Measurements from ENCODE around the gene GSK3B.

GSK3B gene

GRCh38 chr3:120049072-120049471 is 45.2 kb downstream of the GSK3B start:
- H3K36me3 ChIP-seq (ENCODE audit: control insufficient read depth, insufficient read depth, low read length), result no peaks in the 10 kb centered on the region
- H3K4me3 ChIP-seq (ENCODE audit: low read length), result no peak overlapping the region
- no peak overlapping the region for H3K9ac ChIP-seq (ENCODE audit: low read length)
- peaks cover 7% of the 10 kb centered on the region for H3K4me1 ChIP-seq (ENCODE audit: control insufficient read depth, insufficient read depth, low read length)
- no peaks in the 10 kb centered on the region for H3K27me3 ChIP-seq (ENCODE audit: control insufficient read depth, insufficient read depth, low read length)
- no peaks in the 10 kb centered on the region for H3K9me3 ChIP-seq (ENCODE audit: control insufficient read depth, low read length)

- Histone ChIP-seq H3K4me1 (ENCODE audit: control insufficient read depth, insufficient read depth, low read length) (peaks cover 7% of the 10 kb centered on the region), H3K9ac (ENCODE audit: low read length) (no peak overlapping the region), H3K36me3 (ENCODE audit: control insufficient read depth, insufficient read depth, low read length) (no peaks in the 10 kb centered on the region), H3K27me3 (ENCODE audit: control insufficient read depth, insufficient read depth, low read length) (no peaks in the 10 kb centered on the region), H3K9me3 (ENCODE audit: control insufficient read depth, low read length) (no peaks in the 10 kb centered on the region), H3K4me3 (ENCODE audit: low read length) (no peak overlapping the region)
Measured at GRCh38 chr3:120048355-120049041, 45.7 kb downstream of the GSK3B start.

DNA sequence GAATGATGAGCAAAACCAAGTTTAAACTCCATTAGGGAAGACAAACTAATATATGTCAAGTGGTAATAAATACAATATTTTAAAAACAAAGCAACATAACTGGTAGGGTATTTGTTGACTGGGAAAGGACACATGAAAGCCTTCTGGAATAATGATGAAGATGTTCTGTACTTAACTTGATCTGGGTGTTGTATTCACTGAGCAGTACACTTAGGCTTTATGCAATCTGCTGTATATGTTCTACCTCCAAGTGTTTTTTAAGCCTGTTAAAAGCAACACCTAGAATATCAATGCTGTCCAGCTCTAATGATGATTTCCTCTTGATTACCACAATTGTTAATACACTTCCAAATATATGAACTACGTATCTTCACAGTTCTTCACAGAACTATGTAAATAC is 46.6 kb downstream of the GSK3B start:
- no peaks in the 10 kb centered on the region for H3K9me3 ChIP-seq (ENCODE audit: control insufficient read depth, low read length)
- peaks cover 7% of the 10 kb centered on the region for H3K4me1 ChIP-seq (ENCODE audit: control insufficient read depth, insufficient read depth, low read length)
- H3K36me3 ChIP-seq (ENCODE audit: control insufficient read depth, insufficient read depth, low read length), result no peaks in the 10 kb centered on the region
- no peaks in the 10 kb centered on the region for H3K27me3 ChIP-seq (ENCODE audit: control insufficient read depth, insufficient read depth, low read length)
- H3K9ac ChIP-seq (ENCODE audit: low read length), result no peak overlapping the region
- H3K4me3 ChIP-seq (ENCODE audit: low read length), result no peak overlapping the region

DNA sequence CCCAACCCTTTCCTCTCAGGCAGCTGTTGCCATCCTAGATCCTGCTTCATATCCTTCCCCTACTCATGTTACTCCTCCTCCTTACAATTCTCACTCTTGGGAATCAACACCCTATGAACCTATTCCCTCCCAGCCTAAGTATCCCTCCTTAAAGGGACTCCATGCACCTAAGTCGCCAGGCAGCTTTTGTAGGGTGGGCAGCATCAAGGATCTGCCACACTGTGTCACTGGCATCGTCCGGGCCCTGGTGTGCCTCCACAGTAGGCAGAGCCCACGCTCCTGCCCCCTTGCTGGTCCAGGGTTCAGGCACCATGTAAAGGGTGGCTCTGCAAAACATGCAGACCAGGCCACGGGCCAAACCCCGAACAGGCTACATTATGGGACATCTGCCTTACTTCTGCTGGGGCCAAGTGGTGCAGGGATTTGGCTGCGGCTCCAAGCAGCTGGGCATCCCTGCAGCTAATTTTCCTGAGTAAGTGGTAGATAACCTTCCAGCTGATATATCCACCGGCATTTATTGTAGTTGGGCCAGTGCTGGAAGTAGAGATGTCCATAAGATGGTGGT is 53.4 kb downstream of the GSK3B start:
- peaks cover 9% of the 10 kb centered on the region for H3K9me3 ChIP-seq (ENCODE audit: control insufficient read depth, low read length)

GRCh38 chr3:120039642-120040610 is 54.3 kb downstream of the GSK3B start:
- Histone ChIP-seq H3K4me1 (ENCODE audit: control insufficient read depth, insufficient read depth, low read length) (no peaks in the 10 kb centered on the region), H3K9ac (ENCODE audit: low read length) (no peak overlapping the region), H3K9me3 (ENCODE audit: control insufficient read depth, low read length) (peaks cover 9% of the 10 kb centered on the region), H3K36me3 (ENCODE audit: control insufficient read depth, insufficient read depth, low read length) (no peaks in the 10 kb centered on the region), H3K27me3 (ENCODE audit: control insufficient read depth, insufficient read depth, low read length) (no peaks in the 10 kb centered on the region), H3K4me3 (ENCODE audit: low read length) (no peak overlapping the region)

More for the DNA sequence above, 53.4 kb downstream of the GSK3B start:
- Histone ChIP-seq H3K4me1 (ENCODE audit: control insufficient read depth, insufficient read depth, low read length) (no peaks in the 10 kb centered on the region), H3K27me3 (ENCODE audit: control insufficient read depth, insufficient read depth, low read length) (no peaks in the 10 kb centered on the region), H3K36me3 (ENCODE audit: control insufficient read depth, insufficient read depth, low read length) (no peaks in the 10 kb centered on the region), H3K4me3 (ENCODE audit: low read length) (no peak overlapping the region), H3K9ac (ENCODE audit: low read length) (no peak overlapping the region)

GRCh38 chr3:120033596-120033995 is 60.7 kb downstream of the GSK3B start:
- H3K4me1 ChIP-seq (ENCODE audit: control insufficient read depth, insufficient read depth, low read length), result no peaks in the 10 kb centered on the region
- H3K9ac ChIP-seq (ENCODE audit: low read length), result no peak overlapping the region
- H3K27me3 ChIP-seq (ENCODE audit: control insufficient read depth, insufficient read depth, low read length), result no peaks in the 10 kb centered on the region
- no peaks in the 10 kb centered on the region for H3K36me3 ChIP-seq (ENCODE audit: control insufficient read depth, insufficient read depth, low read length)
- no peak overlapping the region for H3K4me3 ChIP-seq (ENCODE audit: low read length)
- H3K9me3 ChIP-seq (ENCODE audit: control insufficient read depth, low read length), result no peaks in the 10 kb centered on the region

- Histone ChIP-seq H3K36me3 (ENCODE audit: control insufficient read depth, insufficient read depth, low read length) (no peaks in the 10 kb centered on the region), H3K9me3 (ENCODE audit: control insufficient read depth, low read length) (no peaks in the 10 kb centered on the region), H3K4me1 (ENCODE audit: control insufficient read depth, insufficient read depth, low read length) (peaks cover 4% of the 10 kb centered on the region), H3K27me3 (ENCODE audit: control insufficient read depth, insufficient read depth, low read length) (no peaks in the 10 kb centered on the region), H3K9ac (ENCODE audit: low read length) (no peak overlapping the region), H3K4me3 (ENCODE audit: low read length) (no peak overlapping the region)
Measured at GRCh38 chr3:120031561-120031960, 62.7 kb downstream of the GSK3B start.

DNA sequence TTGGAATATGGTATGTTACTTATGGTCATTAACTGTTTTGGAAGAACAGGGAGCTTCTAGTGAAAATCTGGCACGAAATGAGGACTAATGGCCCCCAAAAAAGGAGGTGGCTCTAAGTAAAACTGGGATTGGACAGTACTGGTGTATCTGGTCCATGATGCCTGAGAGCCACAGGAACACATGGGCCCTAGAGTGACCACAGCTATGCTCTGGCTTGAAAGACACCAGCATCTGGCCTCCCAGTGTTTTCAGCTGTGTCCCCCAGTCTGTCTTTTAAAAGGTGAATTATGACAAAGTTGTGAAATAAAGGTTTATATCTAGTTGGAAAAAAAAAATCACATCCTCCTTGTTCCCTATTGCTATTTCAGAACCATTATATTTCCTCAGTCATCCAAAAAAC is 64.5 kb downstream of the GSK3B start:
- Histone ChIP-seq H3K4me1 (ENCODE audit: control insufficient read depth, insufficient read depth, low read length) (peaks cover 4% of the 10 kb centered on the region), H3K27me3 (ENCODE audit: control insufficient read depth, insufficient read depth, low read length) (no peaks in the 10 kb centered on the region), H3K36me3 (ENCODE audit: control insufficient read depth, insufficient read depth, low read length) (no peaks in the 10 kb centered on the region), H3K9ac (ENCODE audit: low read length) (no peak overlapping the region), H3K9me3 (ENCODE audit: control insufficient read depth, low read length) (no peaks in the 10 kb centered on the region), H3K4me3 (ENCODE audit: low read length) (no peak overlapping the region)

DNA sequence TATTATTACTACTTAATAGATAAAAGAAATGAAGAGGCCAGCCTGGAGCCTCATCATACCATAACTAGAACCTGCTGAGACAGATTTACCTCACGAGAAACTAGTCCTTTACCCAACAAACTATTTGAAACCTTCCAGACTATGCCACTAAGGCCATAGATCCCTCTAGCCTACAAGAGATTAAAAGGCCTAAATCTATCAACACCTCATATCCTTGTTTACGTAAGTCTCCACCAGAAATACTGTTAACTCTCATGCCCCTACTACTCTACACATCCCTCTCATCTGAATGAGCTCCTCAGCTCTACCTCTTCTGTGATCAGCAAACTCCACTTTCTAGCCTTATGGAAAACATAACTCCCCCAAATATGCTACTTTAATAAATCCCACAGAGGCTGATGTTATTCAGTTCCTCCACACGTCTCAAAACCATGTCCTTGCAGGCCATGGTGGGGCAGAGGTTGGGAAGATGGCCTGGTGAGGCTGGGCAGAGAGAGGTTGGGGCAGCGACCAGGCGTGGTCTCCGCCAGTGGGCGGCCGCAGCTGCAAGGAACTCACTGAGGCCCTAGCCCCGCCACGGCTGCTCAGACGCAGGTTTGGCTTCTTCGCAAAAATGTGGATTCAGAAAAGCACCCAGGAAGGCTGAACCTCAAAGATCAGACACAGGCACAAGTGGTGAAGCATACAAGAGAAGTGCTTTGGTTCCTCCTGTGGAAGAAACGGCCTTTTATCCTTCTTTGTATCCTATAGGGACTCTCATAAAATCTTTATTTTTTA is 65.8 kb downstream of the GSK3B start:
- Histone ChIP-seq H3K4me3 (ENCODE audit: low read length) (no peak overlapping the region), H3K27me3 (ENCODE audit: control insufficient read depth, insufficient read depth, low read length) (no peaks in the 10 kb centered on the region), H3K4me1 (ENCODE audit: control insufficient read depth, insufficient read depth, low read length) (peaks cover 4% of the 10 kb centered on the region), H3K9me3 (ENCODE audit: control insufficient read depth, low read length) (no peaks in the 10 kb centered on the region), H3K36me3 (ENCODE audit: control insufficient read depth, insufficient read depth, low read length) (no peaks in the 10 kb centered on the region), H3K9ac (ENCODE audit: low read length) (no peak overlapping the region)

GRCh38 chr3:120027226-120027625 is 67.0 kb downstream of the GSK3B start:
- peaks cover 4% of the 10 kb centered on the region for H3K4me1 ChIP-seq (ENCODE audit: control insufficient read depth, insufficient read depth, low read length)
- H3K27me3 ChIP-seq (ENCODE audit: control insufficient read depth, insufficient read depth, low read length), result no peaks in the 10 kb centered on the region

DNA sequence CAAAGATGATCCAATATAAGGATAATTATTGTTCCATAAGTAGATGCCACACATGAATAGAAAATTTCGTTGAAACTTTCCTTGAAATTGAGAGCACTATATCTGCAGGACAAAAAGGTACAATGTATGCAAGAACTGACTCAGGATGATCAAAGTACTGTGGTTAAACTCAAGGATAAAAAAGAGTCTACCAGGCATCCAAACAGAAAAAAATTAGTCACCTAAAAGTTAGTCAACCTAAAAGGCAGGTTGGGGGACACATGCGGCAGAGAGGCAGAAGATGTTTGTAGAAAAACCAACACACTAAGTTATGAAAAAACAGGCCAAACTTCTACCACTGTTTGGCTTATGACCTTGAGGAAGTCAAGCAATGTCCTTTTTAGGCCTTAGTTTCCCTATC is 68.7 kb downstream of the GSK3B start:
- peaks cover 4% of the 10 kb centered on the region for H3K4me1 ChIP-seq (ENCODE audit: control insufficient read depth, insufficient read depth, low read length)

More at GRCh38 chr3:120027226-120027625, 67.0 kb downstream of the GSK3B start:
- no peak overlapping the region for H3K9ac ChIP-seq (ENCODE audit: low read length)
- H3K36me3 ChIP-seq (ENCODE audit: control insufficient read depth, insufficient read depth, low read length), result no peaks in the 10 kb centered on the region
- H3K9me3 ChIP-seq (ENCODE audit: control insufficient read depth, low read length), result no peaks in the 10 kb centered on the region
- H3K4me3 ChIP-seq (ENCODE audit: low read length), result no peak overlapping the region

More for the DNA sequence above, 68.7 kb downstream of the GSK3B start:
- Histone ChIP-seq H3K36me3 (ENCODE audit: control insufficient read depth, insufficient read depth, low read length) (no peaks in the 10 kb centered on the region), H3K27me3 (ENCODE audit: control insufficient read depth, insufficient read depth, low read length) (no peaks in the 10 kb centered on the region), H3K9me3 (ENCODE audit: control insufficient read depth, low read length) (no peaks in the 10 kb centered on the region), H3K9ac (ENCODE audit: low read length) (no peak overlapping the region), H3K4me3 (ENCODE audit: low read length) (no peak overlapping the region)
